SU-DHL-6 (cell line): ENCODE results near the gene SWT1.

ENCODE experiments used
- H2AFZ ChIP-seq: fragments of 200-600 bp; sonication (generic); 2 replicates; pipeline ENCODE4 v1.6.1; 2014; ENCODE audit warnings: low read depth, mild to moderate bottlenecking, moderate library complexity, mixed read lengths, antibody characterized with exemption, low read length; ENCODE audit not compliant: severe bottlenecking
- H3F3A ChIP-seq: fragments of 200-600 bp; shearing (Covaris generic); 2 replicates; pipeline ENCODE4 v1.6.0; 2016; ENCODE audit warnings: antibody characterized with exemption, mild to moderate bottlenecking; ENCODE audit not compliant: insufficient read depth
- H3K27ac ChIP-seq: fragments of 200-600 bp; sonication (generic); 2 replicates; pipeline ENCODE4 v1.5.1; 2016; ENCODE audit warnings: low read depth, mild to moderate bottlenecking, low read length, moderate library complexity, mixed read lengths
- H3K27me3 ChIP-seq: fragments of 200-600 bp; sonication (generic), shearing (Covaris generic); 2 replicates; pipeline ENCODE4 v1.6.0; 2014; ENCODE audit warnings: mild to moderate bottlenecking, low read length
- H3K36me3 ChIP-seq: fragments of 200-600 bp; sonication (generic); 2 replicates; pipeline ENCODE4 v1.6.1; 2014; ENCODE audit warnings: mild to moderate bottlenecking, low read length, mixed read lengths
- H3K4me2 ChIP-seq: fragments of 300-600, 200-600 bp; shearing (Covaris generic), sonication (generic); 2 replicates; pipeline ENCODE4 v1.6.0; 2014; ENCODE audit warnings: low read length, low read depth, mild to moderate bottlenecking; ENCODE audit not compliant: poor library complexity, severe bottlenecking
- H3K4me3 ChIP-seq: fragments of 200-600 bp; sonication (generic); 2 replicates; pipeline ENCODE4 v1.5.1; 2014; ENCODE audit warnings: antibody characterized with exemption, low read length, mild to moderate bottlenecking, mixed read lengths; ENCODE audit not compliant: insufficient read depth, poor library complexity, severe bottlenecking
- H3K79me2 ChIP-seq: fragments of 200-600 bp; sonication (generic); 2 replicates; pipeline ENCODE4 v1.6.1; 2014; ENCODE audit warnings: mild to moderate bottlenecking, low read length, moderate library complexity; ENCODE audit not compliant: insufficient read depth
- H3K9ac ChIP-seq: fragments of 200-600 bp; sonication (generic); 2 replicates; pipeline ENCODE4 v1.7.0; 2014; ENCODE audit warnings: mild to moderate bottlenecking, low read length
- H3K9me2 ChIP-seq: fragments of 200-600 bp; sonication (generic); replicated peaks from 2 replicates; pipeline ENCODE4 v1.6.1; 2014; ENCODE audit warnings: low read length; ENCODE audit not compliant: insufficient read depth
- H3K9me3 ChIP-seq: fragments of 200-600 bp; sonication (generic); 2 replicates; pipeline ENCODE4 v1.6.1; 2014; ENCODE audit warnings: low read length, mixed read lengths; ENCODE audit not compliant: insufficient read depth
- H4K20me1 ChIP-seq: fragments of 200-600 bp; sonication (generic); 2 replicates; pipeline ENCODE4 v1.6.1; 2014; ENCODE audit warnings: low read depth, mild to moderate bottlenecking, antibody characterized with exemption, low read length, moderate library complexity, mixed read lengths
- CTCF ChIP-seq: fragments of 200-600 bp; sonication (generic); IDR thresholded peaks from one replicate; pipeline ENCODE4 v1.5.1; 2017; ENCODE audit warnings: antibody characterized with exemption, mild to moderate bottlenecking, low read length, moderate library complexity; ENCODE audit not compliant: insufficient read depth, poor library complexity, severe bottlenecking
- EZH2phosphoT487 ChIP-seq: fragments of 200-600 bp; sonication (generic), shearing (Covaris generic); conservative IDR thresholded peaks from 2 replicates; pipeline ENCODE4 v1.6.1; 2018; ENCODE audit warnings: mild to moderate bottlenecking, antibody characterized with exemption, low read length, moderate library complexity, mixed read lengths

The SWT1 gene

GRCh38 chr1:185267301-185267700 is 110.3 kb downstream of the SWT1 start:
- Histone ChIP-seq H3K9me2 (no peaks in the 10 kb centered on the region), H3K4me3 (no peak overlapping the region), H3K36me3 (no peaks in the 10 kb centered on the region), H2AFZ (no peak overlapping the region), H4K20me1 (no peaks in the 10 kb centered on the region), H3K27me3 (no peaks in the 10 kb centered on the region), H3K79me2 (no peaks in the 10 kb centered on the region), H3K27ac (no peak overlapping the region), H3F3A (no peaks in the 10 kb centered on the region), H3K9ac (no peak overlapping the region), H3K4me2 (no peak overlapping the region), H3K9me3 (no peaks in the 10 kb centered on the region)
- TF ChIP-seq CTCF, result no peak

DNA sequence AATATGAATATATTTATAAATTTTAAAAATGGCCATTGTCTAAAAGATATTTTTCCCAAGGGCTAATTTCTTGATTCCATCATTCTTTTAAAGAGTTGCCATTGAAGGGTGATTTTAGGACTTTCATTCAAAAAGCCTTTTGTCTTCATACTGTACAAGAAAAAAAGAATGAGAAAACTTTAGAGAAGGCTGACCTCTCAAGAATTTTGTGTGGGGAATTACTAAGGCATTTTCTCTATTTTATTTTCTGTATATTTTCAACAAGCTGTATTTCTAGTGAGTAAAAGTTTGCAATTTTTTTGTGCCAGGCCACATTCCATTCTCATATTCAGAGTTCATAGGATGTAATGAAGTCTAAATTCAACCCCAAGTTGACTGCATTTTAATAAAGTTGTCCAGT is 110.7 kb downstream of the SWT1 start:
- Histone ChIP-seq H3K4me2 (no peak overlapping the region), H3K36me3 (no peaks in the 10 kb centered on the region), H3F3A (no peaks in the 10 kb centered on the region), H4K20me1 (no peaks in the 10 kb centered on the region), H3K4me3 (no peak overlapping the region), H3K27ac (no peak overlapping the region), H3K9me2 (no peaks in the 10 kb centered on the region), H3K9ac (no peak overlapping the region), H3K79me2 (no peaks in the 10 kb centered on the region), H2AFZ (no peak overlapping the region), H3K9me3 (no peaks in the 10 kb centered on the region), H3K27me3 (no peaks in the 10 kb centered on the region)
- TF ChIP-seq EZH2phosphoT487, result no peak
- TF ChIP-seq CTCF, result no peak

DNA sequence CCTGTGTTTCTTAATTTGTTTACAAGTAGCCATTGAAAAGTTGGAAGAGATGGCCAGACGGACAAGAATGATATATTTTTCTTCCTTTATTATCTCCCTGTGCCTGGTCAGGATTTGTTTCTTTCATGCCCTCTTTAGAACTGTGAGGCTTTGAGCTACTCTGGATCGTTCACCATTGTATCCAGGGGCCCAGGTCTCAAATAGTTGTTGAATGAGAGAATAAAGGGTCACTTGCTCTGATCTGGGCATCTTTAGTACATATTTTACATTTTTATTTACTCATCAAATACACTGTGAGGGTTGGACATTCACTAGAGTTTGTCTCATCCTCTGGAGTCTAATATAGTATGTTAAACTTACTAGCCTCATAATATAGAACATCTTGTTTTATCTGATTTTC is 111.4 kb downstream of the SWT1 start:
- Histone ChIP-seq H3K4me3 (no peak overlapping the region), H3F3A (no peaks in the 10 kb centered on the region)
- TF ChIP-seq CTCF, result no peak
- no peak for TF ChIP-seq EZH2phosphoT487

GRCh38 chr1:185271921-185272320 is 115.0 kb downstream of the SWT1 start:
- Histone ChIP-seq H3K9me2 (no peaks in the 10 kb centered on the region), H3K9ac (no peak overlapping the region), H3F3A (no peaks in the 10 kb centered on the region), H3K27me3 (no peaks in the 10 kb centered on the region), H3K27ac (no peak overlapping the region), H3K4me2 (no peak overlapping the region), H4K20me1 (no peaks in the 10 kb centered on the region), H3K4me3 (no peak overlapping the region), H3K36me3 (no peaks in the 10 kb centered on the region), H3K9me3 (no peaks in the 10 kb centered on the region), H2AFZ (no peak overlapping the region), H3K79me2 (no peaks in the 10 kb centered on the region)
- no peak for TF ChIP-seq EZH2phosphoT487
- TF ChIP-seq CTCF, result no peak

More for the DNA sequence above, 111.4 kb downstream of the SWT1 start:
- Histone ChIP-seq H3K9ac (no peak overlapping the region), H3K4me2 (no peak overlapping the region), H3K27me3 (no peaks in the 10 kb centered on the region), H3K9me3 (no peaks in the 10 kb centered on the region), H3K9me2 (no peaks in the 10 kb centered on the region), H3K36me3 (no peaks in the 10 kb centered on the region), H2AFZ (no peak overlapping the region), H4K20me1 (no peaks in the 10 kb centered on the region), H3K79me2 (no peaks in the 10 kb centered on the region), H3K27ac (no peak overlapping the region)
